Measurements from ENCODE around the gene UBA52.

DNA sequence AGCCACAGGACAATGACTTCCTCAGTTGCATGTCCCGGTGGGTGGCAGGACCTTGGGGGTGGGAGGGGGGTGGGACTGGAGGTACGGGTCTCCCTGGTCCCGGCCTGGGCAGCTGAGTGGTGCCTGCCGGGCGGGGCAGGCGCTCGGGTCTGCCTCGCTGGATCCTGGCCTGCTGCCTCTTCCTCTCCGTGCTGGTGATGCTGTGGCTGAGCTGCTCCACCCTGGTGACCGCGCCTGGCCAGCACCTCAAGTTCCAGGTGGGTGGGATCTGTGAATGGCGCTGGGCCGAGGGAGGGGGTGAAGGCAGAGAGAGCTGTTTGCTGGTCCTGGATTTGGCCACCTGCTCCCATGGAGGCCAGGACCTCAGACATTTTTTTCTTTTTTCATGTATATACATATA, 46.6 kb downstream of the UBA52 start:
- TF ChIP-seq POLR2A (IDR thresholded peaks at IDR 0.05), result no peak
- TF ChIP-seq, protein P1, sequence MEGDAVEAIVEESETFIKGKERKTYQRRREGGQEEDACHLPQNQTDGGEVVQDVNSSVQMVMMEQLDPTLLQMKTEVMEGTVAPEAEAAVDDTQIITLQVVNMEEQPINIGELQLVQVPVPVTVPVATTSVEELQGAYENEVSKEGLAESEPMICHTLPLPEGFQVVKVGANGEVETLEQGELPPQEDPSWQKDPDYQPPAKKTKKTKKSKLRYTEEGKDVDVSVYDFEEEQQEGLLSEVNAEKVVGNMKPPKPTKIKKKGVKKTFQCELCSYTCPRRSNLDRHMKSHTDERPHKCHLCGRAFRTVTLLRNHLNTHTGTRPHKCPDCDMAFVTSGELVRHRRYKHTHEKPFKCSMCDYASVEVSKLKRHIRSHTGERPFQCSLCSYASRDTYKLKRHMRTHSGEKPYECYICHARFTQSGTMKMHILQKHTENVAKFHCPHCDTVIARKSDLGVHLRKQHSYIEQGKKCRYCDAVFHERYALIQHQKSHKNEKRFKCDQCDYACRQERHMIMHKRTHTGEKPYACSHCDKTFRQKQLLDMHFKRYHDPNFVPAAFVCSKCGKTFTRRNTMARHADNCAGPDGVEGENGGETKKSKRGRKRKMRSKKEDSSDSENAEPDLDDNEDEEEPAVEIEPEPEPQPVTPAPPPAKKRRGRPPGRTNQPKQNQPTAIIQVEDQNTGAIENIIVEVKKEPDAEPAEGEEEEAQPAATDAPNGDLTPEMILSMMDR (IDR thresholded peaks at IDR 0.05), result no peak
